ENCODE data around the gene PTGS1.
"Not testable (repeated sequence)": the region's sequence is repeated elsewhere in the genome, so short reads cannot be mapped to it uniquely, and the experiment has no call there.

- TF ChIP-seq ZNF274 (IDR thresholded peaks at IDR 0.05; ENCODE audit: low read length); ZNF274 (tag by site-specific recombination; IDR thresholded peaks at IDR 0.05; ENCODE audit: borderline replicate concordance); ZNF623 (tag by site-specific recombination; IDR thresholded peaks at IDR 0.05); HIC1 (tag by site-specific recombination; IDR thresholded peaks at IDR 0.05); CTCF (tag by site-specific recombination; IDR thresholded peaks at IDR 0.05); MYNN (tag by site-specific recombination; IDR thresholded peaks at IDR 0.05; ENCODE audit: borderline replicate concordance); ZBTB11 (tag by site-specific recombination; conservative IDR thresholded peaks at IDR 0.05; ENCODE audit: low read depth): not testable (repeated sequence)
- TF ChIP-seq, protein P1, sequence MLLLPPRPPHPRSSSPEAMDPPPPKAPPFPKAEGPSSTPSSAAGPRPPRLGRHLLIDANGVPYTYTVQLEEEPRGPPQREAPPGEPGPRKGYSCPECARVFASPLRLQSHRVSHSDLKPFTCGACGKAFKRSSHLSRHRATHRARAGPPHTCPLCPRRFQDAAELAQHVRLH (tag by site-specific recombination; IDR thresholded peaks at IDR 0.05): not testable (repeated sequence)
- TF ChIP-seq, protein P2, sequence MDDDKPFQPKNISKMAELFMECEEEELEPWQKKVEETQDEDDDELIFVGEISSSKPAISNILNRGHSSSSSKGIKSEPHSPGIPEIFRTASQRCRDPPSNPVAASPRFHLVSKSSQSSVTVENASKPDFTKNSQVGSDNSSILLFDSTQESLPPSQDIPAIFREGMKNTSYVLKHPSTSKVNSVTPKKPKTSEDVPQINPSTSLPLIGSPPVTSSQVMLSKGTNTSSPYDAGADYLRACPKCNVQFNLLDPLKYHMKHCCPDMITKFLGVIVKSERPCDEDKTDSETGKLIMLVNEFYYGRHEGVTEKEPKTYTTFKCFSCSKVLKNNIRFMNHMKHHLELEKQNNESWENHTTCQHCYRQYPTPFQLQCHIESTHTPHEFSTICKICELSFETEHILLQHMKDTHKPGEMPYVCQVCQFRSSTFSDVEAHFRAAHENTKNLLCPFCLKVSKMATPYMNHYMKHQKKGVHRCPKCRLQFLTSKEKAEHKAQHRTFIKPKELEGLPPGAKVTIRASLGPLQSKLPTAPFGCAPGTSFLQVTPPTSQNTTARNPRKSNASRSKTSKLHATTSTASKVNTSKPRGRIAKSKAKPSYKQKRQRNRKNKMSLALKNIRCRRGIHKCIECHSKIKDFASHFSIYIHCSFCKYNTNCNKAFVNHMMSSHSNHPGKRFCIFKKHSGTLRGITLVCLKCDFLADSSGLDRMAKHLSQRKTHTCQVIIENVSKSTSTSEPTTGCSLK (tag by site-specific recombination; IDR thresholded peaks at IDR 0.05): not testable (repeated sequence)
Measured at GRCh38 chr9:122363131-122363530, 7.7 kb upstream of the PTGS1 start.
